ENCODE results near the gene PCGF5. TPM values are rescaled to one million over a fixed set of nuclear protein-coding genes. Genes with fewer than 3 reads are reported as not detected.
A peak's percentile ranks its signal among the peaks of the same experiment; 100 is the strongest.

PCGF5 gene
- total and polyA plus RNA-seq, 9 of the 15 experiments (the other 6 are each of a cell fraction or from before 2014, with no cell fraction given), result 10.9 to 40.0 (median 20.3) TPM

GRCh38 chr10:91190388-91190870 is 30.0 kb upstream of the PCGF5 start (continued):
- no peak for TF ChIP-seq DEAF1 (CRISPR knock-in tag; IDR thresholded peaks at IDR 0.05)
- no peak for TF ChIP-seq STAT5A (IDR thresholded peaks at IDR 0.05; ENCODE audit: borderline replicate concordance, low read length)

- Histone ChIP-seq H3K27me3 (ENCODE audit: control insufficient read depth in 2 of 2, insufficient read depth in 2 of 2, low read length in 2 of 2) (no peaks in the 10 kb centered on the region), H2AFZ (ENCODE audit: low read depth, low read length) (no peak overlapping the region), H3K36me3 (ENCODE audit: control insufficient read depth, insufficient read depth, low read length) (no peaks in the 10 kb centered on the region), H3K79me2 (ENCODE audit: control insufficient read depth, insufficient read depth, low read length) (peaks cover 11% of the 10 kb centered on the region; the same call in 2 of the 3 replicates), H4K20me1 (replicated peaks; ENCODE audit: control insufficient read depth, insufficient read depth, low read length) (no peaks in the 10 kb centered on the region), H3K9ac (ENCODE audit: insufficient read depth in 1 of 2, low read depth in 2 of 2, low read length in 2 of 2) (no peak overlapping the region), H3K4me1 (replicated peaks in 1 of 2; ENCODE audit: control insufficient read depth in 2 of 2, insufficient read depth in 2 of 2, low read length in 2 of 2) (peaks cover 0 to 9% of the 10 kb centered on the region in 2 experiments; a peak in 3 of 5 replicates), H3K4me3 (no peak overlapping the region), H3K9me1 (ENCODE audit: control insufficient read depth, insufficient read depth, low read length) (peaks cover 3% of the 10 kb centered on the region), H3K9me3 (replicated peaks; ENCODE audit: control insufficient read depth, insufficient read depth, low read depth, low read length) (no peaks in the 10 kb centered on the region), H3K4me2 (ENCODE audit: insufficient read depth, low read length) (no peak overlapping the region), H3K27ac (ENCODE audit: extremely low read depth, low read depth, low read length) (no peak overlapping the region)
- FAIRE-seq (peak; percentile 11), DNase-seq (ENCODE audit: extremely low read depth in 1 of 4, low spot score in 3 of 4) (no peak), ATAC-seq (no peak)
- intact Hi-C loops (cut with micrococcal nuclease), result no loop called here
- in situ Hi-C loops (cut with MboI), result no loop called here
- POLR2A ChIA-PET, result interaction anchor here (0.7 to 1.2 kb wide), 3 partner anchors 10 to 29 kb away, joined by 3 to 4 read pairs (median 3); no protein-coding TSS in a partner anchor
- no TSS peak for BruUV-seq (replicated peaks)
- CTCF ChIA-PET (ENCODE audit: low intra/inter-chr PET ratio), result no interaction called here
- WGBS (ENCODE audit: insufficient coverage, low coverage, missing lambda C conversion rate), result 49% methylated on average over 2 of the region's 2 CpGs
- TF ChIP-seq MAFG (tag; conservative IDR thresholded peaks at IDR 0.05) (no peak), ATF3 (IDR thresholded peaks at IDR 0.05) (0 out of 2 replicates have a peak, but pooled peaks have one; percentile 18), ATF3 (CRISPR knock-in tag; conservative IDR thresholded peaks at IDR 0.05) (no peak), HMBOX1 (IDR thresholded peaks at IDR 0.05) (peak; percentile 91), FOSL1 (tag; conservative IDR thresholded peaks at IDR 0.05) (peak; percentile 63), BCOR (IDR thresholded peaks at IDR 0.05) (no peak)
These were observed 29.4 kb upstream of the PCGF5 start for GRCh38 chr10:91190876-91191583.
